ENCODE measurements around the gene PRM3. TPM values are rescaled to one million over a fixed set of nuclear protein-coding genes. Genes with fewer than 3 reads are reported as not detected.

PRM3 gene
- total RNA-seq, 2 experiments from 2014 or later, result not detected

- peak; percentile 48 for DNase-seq
- TF ChIP-seq CTCF (IDR thresholded peaks at IDR 0.05), result no peak
- peak overlapping the region; percentile 69 for H3K27ac Mint-ChIP-seq
- intact Hi-C loops (cut with micrococcal nuclease), result no loop called here
- H3K36me3 Mint-ChIP-seq (ENCODE audit: low read depth), result no peaks in the 10 kb centered on the region
- ChIA-PET POLR2A (interaction anchor here (1.0 to 3.1 kb wide), 9 partner anchors 12 to 197 kb away, joined by 3 to 26 read pairs (median 7); partner anchors contain the start of gene SOCS1), CTCF (interaction anchor here (0.7 to 2.8 kb wide), 10 partner anchors 29 to 333 kb away, joined by 3 to 14 read pairs (median 4); partner anchors contain the start of gene SOCS1)
- peak overlapping the region; percentile 24 for H3K4me3 Mint-ChIP-seq
- peaks cover 44% of the 10 kb centered on the region for H3K4me1 Mint-ChIP-seq (ENCODE audit: low read depth)
- peaks cover 10% of the 10 kb centered on the region for H3K27me3 Mint-ChIP-seq
- no peaks in the 10 kb centered on the region for H3K9me3 Mint-ChIP-seq
- peak; percentile 37 for ATAC-seq
Observed at GRCh38 chr16:11296706-11297491, 23.5 kb upstream of the PRM3 start.

GRCh38 chr16:11296351-11296705 is 22.9 kb upstream of the PRM3 start:
- intact Hi-C loops (cut with micrococcal nuclease), result no loop called here

GRCh38 chr16:11295672-11296071 is 22.2 kb upstream of the PRM3 start:
- Mint-ChIP-seq H3K27ac (no peak overlapping the region), H3K4me3 (no peak overlapping the region), H3K36me3 (ENCODE audit: low read depth) (no peaks in the 10 kb centered on the region), H3K4me1 (ENCODE audit: low read depth) (peaks cover 44% of the 10 kb centered on the region), H3K9me3 (no peaks in the 10 kb centered on the region), H3K27me3 (peaks cover 10% of the 10 kb centered on the region)
- ChIA-PET CTCF (no interaction called here), POLR2A (interaction anchor here (0.9 to 1.0 kb wide), 2 partner anchors 16 to 40 kb away, joined by 4 to 7 read pairs; partner anchors contain the start of gene SOCS1)
- no peak for TF ChIP-seq CTCF (IDR thresholded peaks at IDR 0.05)
- ATAC-seq (no peak), DNase-seq (no peak)
- intact Hi-C loops (cut with micrococcal nuclease), result no loop called here

More at GRCh38 chr16:11296351-11296705, 22.9 kb upstream of the PRM3 start:
- no peak for ATAC-seq
- Mint-ChIP-seq H3K9me3 (no peaks in the 10 kb centered on the region), H3K36me3 (ENCODE audit: low read depth) (no peaks in the 10 kb centered on the region), H3K4me3 (no peak overlapping the region), H3K4me1 (ENCODE audit: low read depth) (peaks cover 44% of the 10 kb centered on the region), H3K27me3 (peaks cover 10% of the 10 kb centered on the region), H3K27ac (peak overlapping the region; percentile 69)
- ChIA-PET CTCF (interaction anchor here (1.3 kb wide), 1 partner anchor 28 kb away, joined by 3 read pairs; no protein-coding TSS in a partner anchor), POLR2A (interaction anchor here (1.5 to 3.1 kb wide), 3 partner anchors 15 to 41 kb away, joined by 6 to 26 read pairs (median 17); partner anchors contain the start of gene SOCS1)
- DNase-seq, result no peak
- no peak for TF ChIP-seq CTCF (IDR thresholded peaks at IDR 0.05)

- Mint-ChIP-seq H3K4me3 (no peak overlapping the region), H3K27ac (no peak overlapping the region), H3K27me3 (peaks cover 10% of the 10 kb centered on the region), H3K4me1 (ENCODE audit: low read depth) (peaks cover 26% of the 10 kb centered on the region), H3K36me3 (ENCODE audit: low read depth) (no peaks in the 10 kb centered on the region), H3K9me3 (no peaks in the 10 kb centered on the region)
- intact Hi-C loops (cut with micrococcal nuclease), result no loop called here
- ATAC-seq (no peak), DNase-seq (no peak)
- ChIA-PET POLR2A (no interaction called here), CTCF (interaction anchor here (1.1 kb wide), 2 partner anchors 61 to 328 kb away, joined by 3 read pairs; no protein-coding TSS in a partner anchor)
- no peak for TF ChIP-seq CTCF (IDR thresholded peaks at IDR 0.05)
Observed at GRCh38 chr16:11292076-11292748, 18.8 kb upstream of the PRM3 start.

All from activated CD8-positive, alpha-beta T cell treated with anti-CD3 and anti-CD28 coated beads for 36 hours (primary cell).